HG03432 (cell line): ENCODE data around the gene OR2H2.

Source experiments
- ATAC-seq: cut with Tn5 transposase; IDR thresholded peaks from one replicate; pipeline ENCODE4 v1.9.1; 2021; ENCODE audit warnings: mild to moderate bottlenecking, moderate library complexity; ENCODE audit not compliant: unreplicated experiment

Gene OR2H2

GRCh38 chr6:29590218-29590808 lies 5.4 kb downstream of the OR2H2 start:
- ATAC-seq = no peak

GRCh38 chr6:29591677-29592076 lies 6.8 kb downstream of the OR2H2 start:
- no peak for ATAC-seq

GRCh38 chr6:29593199-29593855 lies 8.4 kb downstream of the OR2H2 start:
- ATAC-seq = no peak

- ATAC-seq = no peak
These were observed 11.5 kb downstream of the OR2H2 start for GRCh38 chr6:29596381-29596900.

GRCh38 chr6:29597184-29597583 lies 12.3 kb downstream of the OR2H2 start:
- no peak for ATAC-seq

- ATAC-seq = no peak
These were observed 13.3 kb downstream of the OR2H2 start for GRCh38 chr6:29598172-29598747.

- no peak for ATAC-seq
These were observed 17.8 kb downstream of the OR2H2 start for GRCh38 chr6:29602564-29603361.

- ATAC-seq = no peak
These were observed 18.5 kb downstream of the OR2H2 start for GRCh38 chr6:29603456-29603855.

GRCh38 chr6:29603930-29604329 lies 19.0 kb downstream of the OR2H2 start:
- no peak for ATAC-seq

GRCh38 chr6:29608131-29608530 lies 23.2 kb downstream of the OR2H2 start:
- ATAC-seq = no peak

- no peak for ATAC-seq
These were observed 25.6 kb downstream of the OR2H2 start for GRCh38 chr6:29610540-29610939.

GRCh38 chr6:29611426-29611825 lies 26.5 kb downstream of the OR2H2 start:
- ATAC-seq = no peak

- ATAC-seq = no peak
These were observed 33.0 kb downstream of the OR2H2 start for GRCh38 chr6:29617782-29618554.

GRCh38 chr6:29619578-29620160 lies 34.7 kb downstream of the OR2H2 start:
- no peak for ATAC-seq

GRCh38 chr6:29620630-29621029 lies 35.7 kb downstream of the OR2H2 start:
- ATAC-seq = no peak

- ATAC-seq = no peak
These were observed 39.6 kb downstream of the OR2H2 start for GRCh38 chr6:29624520-29624961.

GRCh38 chr6:29625337-29625930 lies 40.5 kb downstream of the OR2H2 start:
- no peak for ATAC-seq

- ATAC-seq = no peak
These were observed 42.2 kb downstream of the OR2H2 start for GRCh38 chr6:29626948-29627754.
